ENCODE measurements around the gene FIS1.

Gene FIS1

GRCh38 chr7:101218236-101219125 lies 26.4 kb downstream of the FIS1 start:
- TF ChIP-seq GATA2 (IDR thresholded peaks at IDR 0.05; ENCODE audit: low read depth, low read length) (no peak), GATA3 (IDR thresholded peaks at IDR 0.05; ENCODE audit: low read depth, low read length) (no peak)

GRCh38 chr7:101217388-101218235 lies 27.3 kb downstream of the FIS1 start, which contains the start of the genes PLOD3 and ZNHIT1:
Gene PLOD3, minus strand, starts transcription at chr7:101217581. Its CDS starts 307 bp downstream, at chr7:101217274.
Gene ZNHIT1, plus strand, starts transcription at chr7:101218165. Its CDS starts 31 bp downstream, at chr7:101218196.
- TF ChIP-seq GATA3 (IDR thresholded peaks at IDR 0.05; ENCODE audit: low read depth, low read length) (no peak), GATA2 (IDR thresholded peaks at IDR 0.05; ENCODE audit: low read depth, low read length) (no peak)

- TF ChIP-seq GATA3 (IDR thresholded peaks at IDR 0.05; ENCODE audit: low read depth, low read length): no peak
- no peak for TF ChIP-seq GATA2 (IDR thresholded peaks at IDR 0.05; ENCODE audit: low read depth, low read length)
These were observed 28.0 kb downstream of the FIS1 start for GRCh38 chr7:101216860-101217387.

- TF ChIP-seq GATA2 (IDR thresholded peaks at IDR 0.05; ENCODE audit: low read depth, low read length): no peak
These were observed 28.7 kb downstream of the FIS1 start for GRCh38 chr7:101216001-101216859.

- TF ChIP-seq GATA2 (IDR thresholded peaks at IDR 0.05; ENCODE audit: low read depth, low read length) (no peak), GATA3 (IDR thresholded peaks at IDR 0.05; ENCODE audit: low read depth, low read length) (no peak)
These were observed 32.9 kb downstream of the FIS1 start for GRCh38 chr7:101212014-101212413.

GRCh38 chr7:101211501-101211900 lies 33.4 kb downstream of the FIS1 start:
- TF ChIP-seq GATA2 (IDR thresholded peaks at IDR 0.05; ENCODE audit: low read depth, low read length): no peak
- TF ChIP-seq GATA3 (IDR thresholded peaks at IDR 0.05; ENCODE audit: low read depth, low read length): no peak

GRCh38 chr7:101210143-101210542 lies 34.7 kb downstream of the FIS1 start:
- TF ChIP-seq GATA2 (IDR thresholded peaks at IDR 0.05; ENCODE audit: low read depth, low read length): no peak
- TF ChIP-seq GATA3 (IDR thresholded peaks at IDR 0.05; ENCODE audit: low read depth, low read length): no peak

- no peak for TF ChIP-seq GATA3 (IDR thresholded peaks at IDR 0.05; ENCODE audit: low read depth, low read length)
- no peak for TF ChIP-seq GATA2 (IDR thresholded peaks at IDR 0.05; ENCODE audit: low read depth, low read length)
These were observed 36.1 kb downstream of the FIS1 start for GRCh38 chr7:101208794-101209193.

- no peak for TF ChIP-seq GATA3 (IDR thresholded peaks at IDR 0.05; ENCODE audit: low read depth, low read length)
- TF ChIP-seq GATA2 (IDR thresholded peaks at IDR 0.05; ENCODE audit: low read depth, low read length): no peak
These were observed 37.4 kb downstream of the FIS1 start for GRCh38 chr7:101207459-101207858.

GRCh38 chr7:101206665-101207042 lies 38.2 kb downstream of the FIS1 start:
- no peak for TF ChIP-seq GATA2 (IDR thresholded peaks at IDR 0.05; ENCODE audit: low read depth, low read length)
- TF ChIP-seq GATA3 (IDR thresholded peaks at IDR 0.05; ENCODE audit: low read depth, low read length): no peak

GRCh38 chr7:101205901-101206664 lies 38.8 kb downstream of the FIS1 start:
- TF ChIP-seq GATA2 (IDR thresholded peaks at IDR 0.05; ENCODE audit: low read depth, low read length) (no peak), GATA3 (IDR thresholded peaks at IDR 0.05; ENCODE audit: low read depth, low read length) (no peak)

GRCh38 chr7:101202603-101202918 lies 42.3 kb downstream of the FIS1 start:
- TF ChIP-seq GATA3 (IDR thresholded peaks at IDR 0.05; ENCODE audit: low read depth, low read length): no peak
- no peak for TF ChIP-seq GATA2 (IDR thresholded peaks at IDR 0.05; ENCODE audit: low read depth, low read length)

All from SH-SY5Y (cell line).